WTC11 (cell line): ENCODE results near the gene PDPN. TPM values are rescaled to one million over a fixed set of nuclear protein-coding genes. Genes with fewer than 3 reads are reported as not detected.

Source experiments
- ATAC-seq: fragments of 200-7000 bp; cut with Tn5 transposase; 2 replicates; pipeline ENCODE4 v1.10.0; 2021; ENCODE audit warnings: mild to moderate bottlenecking, moderate library complexity
- CTCF ChIA-PET: fragments of 300-600 bp; sonication (Branson Sonifier 250); formaldehyde crosslinking; loops from one replicate; lab custom pipeline; 2021; ENCODE audit warnings: antibody characterized with exemption; lab: Charles Lee
- POLR2A ChIA-PET: fragments of 350-600 bp; sonication (Branson Sonifier 250); formaldehyde crosslinking; loops from one replicate; lab custom pipeline; 2021; ENCODE audit warnings: antibody characterized with exemption; lab: Charles Lee
- DNase-seq: peaks from one replicate; pipeline ENCODE4 v3.0.0; 2021; ENCODE audit warnings: low spot score
- H3K27ac Mint-ChIP-seq: 2 replicates; pipeline ENCODE4 v1.8.0; 2021; ENCODE audit warnings: mixed read lengths
- H3K27me3 Mint-ChIP-seq: 2 replicates; pipeline ENCODE4 v1.8.0; 2021; ENCODE audit warnings: low read depth, mild to moderate bottlenecking, moderate library complexity, mixed read lengths
- H3K36me3 Mint-ChIP-seq: 2 replicates; pipeline ENCODE4 v1.8.0; 2021; ENCODE audit warnings: mixed read lengths
- H3K4me1 Mint-ChIP-seq: 2 replicates; pipeline ENCODE4 v1.8.0; 2022; ENCODE audit warnings: mixed read lengths
- H3K4me3 Mint-ChIP-seq: 2 replicates; pipeline ENCODE4 v1.8.0; 2021; ENCODE audit warnings: mild to moderate bottlenecking, moderate library complexity, mixed read lengths
- H3K9me3 Mint-ChIP-seq: 2 replicates; pipeline ENCODE4 v1.8.0; 2021; ENCODE audit warnings: mixed read lengths
- AFF4 ChIP-seq: sonication (generic); formaldehyde crosslinking; IDR thresholded peaks from 2 replicates; pipeline ENCODE4 v1.8.1; 2023; ENCODE audit warnings: mild to moderate bottlenecking, missing genetic modification reagents, borderline replicate concordance
- ARID4B ChIP-seq: sonication (generic); formaldehyde crosslinking; IDR thresholded peaks from 2 replicates; pipeline ENCODE4 v1.8.0; 2023; ENCODE audit warnings: missing genetic modification reagents, mild to moderate bottlenecking, borderline replicate concordance
- ESRRA ChIP-seq: sonication (generic); formaldehyde crosslinking; IDR thresholded peaks from 2 replicates; pipeline ENCODE4 v1.8.1; 2022; ENCODE audit warnings: mild to moderate bottlenecking, missing genetic modification reagents, borderline replicate concordance
- GABPB1 ChIP-seq: sonication (generic); formaldehyde crosslinking; IDR thresholded peaks from 2 replicates; pipeline ENCODE4 v1.8.1; 2023; ENCODE audit warnings: mild to moderate bottlenecking, missing genetic modification reagents
- GTF2I ChIP-seq: fragments of 250-450 bp; sonication (Bioruptor Pico); conservative IDR thresholded peaks from 2 replicates; pipeline ENCODE4 v1.4.0; 2021; ENCODE audit warnings: mild to moderate bottlenecking
- JAZF1 ChIP-seq: fragments of 250-450 bp; sonication (Bioruptor Pico); IDR thresholded peaks from 2 replicates; pipeline ENCODE4 v1.9.0; 2021; ENCODE audit warnings: moderate library complexity, mild to moderate bottlenecking, inconsistent platforms
- JUN ChIP-seq: sonication (generic); formaldehyde crosslinking; IDR thresholded peaks from 2 replicates; pipeline ENCODE4 v1.8.0; 2023; ENCODE audit warnings: mild to moderate bottlenecking, missing genetic modification reagents
- MAX ChIP-seq: sonication (generic); formaldehyde crosslinking; IDR thresholded peaks from 2 replicates; pipeline ENCODE4 v1.8.0; 2022; ENCODE audit warnings: mild to moderate bottlenecking, missing genetic modification reagents
- MXD4 ChIP-seq: fragments of 250-450 bp; sonication (Bioruptor Pico); IDR thresholded peaks from 2 replicates; pipeline ENCODE4 v1.8.0; 2021; ENCODE audit warnings: mild to moderate bottlenecking, moderate library complexity, borderline replicate concordance
- NFE2L1 ChIP-seq: sonication (generic); formaldehyde crosslinking; IDR thresholded peaks from 2 replicates; pipeline ENCODE4 v1.8.1; 2023; ENCODE audit warnings: missing genetic modification reagents
- NFYB ChIP-seq: sonication (generic); formaldehyde crosslinking; conservative IDR thresholded peaks from 2 replicates; pipeline ENCODE4 v1.8.0; 2022; ENCODE audit warnings: low read depth, missing genetic modification reagents
- PRDM15 ChIP-seq: sonication (generic); formaldehyde crosslinking; IDR thresholded peaks from 2 replicates; pipeline ENCODE4 v1.8.0; 2022; ENCODE audit warnings: missing genetic modification reagents
- TCF7 ChIP-seq: sonication (generic); formaldehyde crosslinking; IDR thresholded peaks from 2 replicates; pipeline ENCODE4 v1.8.0; 2022; ENCODE audit warnings: mild to moderate bottlenecking, low read depth, missing genetic modification reagents, moderate library complexity
- TEAD4 ChIP-seq: sonication (generic); formaldehyde crosslinking; IDR thresholded peaks from 2 replicates; pipeline ENCODE4 v1.8.0; 2022; ENCODE audit warnings: mild to moderate bottlenecking, missing genetic modification reagents
- USF2 ChIP-seq: sonication (generic); formaldehyde crosslinking; IDR thresholded peaks from 2 replicates; pipeline ENCODE4 v1.8.1; 2023; ENCODE audit warnings: mild to moderate bottlenecking, missing genetic modification reagents, moderate library complexity
- total RNA-seq: library from RNA; stranded (reverse); gene quantifications from 3 replicates; pipeline ENCODE4 v1.2.3, GENCODE V29; 2021

The PDPN gene
- total RNA-seq, 1 experiment from 2014 or later = 158 TPM

- CTCF ChIA-PET = interaction anchor here (3.0 kb wide), 1 partner anchor 14 kb away, joined by 10 read pairs; no protein-coding TSS in a partner anchor
- Mint-ChIP-seq H3K27ac (no peak overlapping the region), H3K4me1 (no peaks in the 10 kb centered on the region), H3K27me3 (peaks cover 4% of the 10 kb centered on the region), H3K4me3 (no peak overlapping the region), H3K36me3 (no peaks in the 10 kb centered on the region), H3K9me3 (no peaks in the 10 kb centered on the region)
- TF ChIP-seq USF2 (CRISPR knock-in tag) (no peak), PRDM15 (no peak), ARID4B (CRISPR knock-in tag) (no peak), TCF7 (CRISPR knock-in tag) (no peak)
- POLR2A ChIA-PET = no interaction called here
- no peak for DNase-seq
- ATAC-seq = no peak
Measured at GRCh38 chr1:13556224-13556764, 27.3 kb upstream of the PDPN start.

- peaks cover 16% of the 10 kb centered on the region for H3K27me3 Mint-ChIP-seq
- H3K36me3 Mint-ChIP-seq = no peaks in the 10 kb centered on the region
- no peaks in the 10 kb centered on the region for H3K9me3 Mint-ChIP-seq
- H3K4me3 Mint-ChIP-seq = no peak overlapping the region
- TF ChIP-seq MXD4 (CRISPR knock-in tag) (no peak), MAX (CRISPR knock-in tag) (no peak), NFE2L1 (CRISPR knock-in tag) (no peak), TEAD4 (CRISPR knock-in tag) (no peak), AFF4 (CRISPR knock-in tag) (no peak), GTF2I (CRISPR knock-in tag) (no peak), ARID4B (CRISPR knock-in tag) (no peak), NFYB (CRISPR knock-in tag) (no peak), ESRRA (CRISPR knock-in tag) (no peak), JAZF1 (CRISPR knock-in tag) (no peak), GABPB1 (no peak), JUN (CRISPR knock-in tag) (no peak)
- CTCF ChIA-PET = interaction anchor here (0.9 kb wide), 1 partner anchor 10 kb away, joined by 4 read pairs; no protein-coding TSS in a partner anchor
- no peak overlapping the region for H3K27ac Mint-ChIP-seq
- DNase-seq (no peak), ATAC-seq (no peak)
- POLR2A ChIA-PET = interaction anchor here (0.5 kb wide), 1 partner anchor 187 kb away, joined by 8 read pairs; no protein-coding TSS in a partner anchor
- H3K4me1 Mint-ChIP-seq = no peaks in the 10 kb centered on the region
Measured at GRCh38 chr1:13560541-13560940, 23.1 kb upstream of the PDPN start.
